Smooth muscle cell of the pulmonary artery (primary cell): ENCODE results near the gene POLD1. TPM values are rescaled to one million over a fixed set of nuclear protein-coding genes. Genes with fewer than 3 reads are reported as not detected.

Experiments used
- total RNA-seq: library from RNA; depleted of rRNA; stranded (reverse); fragments of >200 nt; gene quantifications from 2 replicates; pipeline ENCODE4 v1.2.3, GENCODE V29; 2014

POLD1 gene
- 18.6 and 24.5 TPM in 2 replicates for total RNA-seq

DNA sequence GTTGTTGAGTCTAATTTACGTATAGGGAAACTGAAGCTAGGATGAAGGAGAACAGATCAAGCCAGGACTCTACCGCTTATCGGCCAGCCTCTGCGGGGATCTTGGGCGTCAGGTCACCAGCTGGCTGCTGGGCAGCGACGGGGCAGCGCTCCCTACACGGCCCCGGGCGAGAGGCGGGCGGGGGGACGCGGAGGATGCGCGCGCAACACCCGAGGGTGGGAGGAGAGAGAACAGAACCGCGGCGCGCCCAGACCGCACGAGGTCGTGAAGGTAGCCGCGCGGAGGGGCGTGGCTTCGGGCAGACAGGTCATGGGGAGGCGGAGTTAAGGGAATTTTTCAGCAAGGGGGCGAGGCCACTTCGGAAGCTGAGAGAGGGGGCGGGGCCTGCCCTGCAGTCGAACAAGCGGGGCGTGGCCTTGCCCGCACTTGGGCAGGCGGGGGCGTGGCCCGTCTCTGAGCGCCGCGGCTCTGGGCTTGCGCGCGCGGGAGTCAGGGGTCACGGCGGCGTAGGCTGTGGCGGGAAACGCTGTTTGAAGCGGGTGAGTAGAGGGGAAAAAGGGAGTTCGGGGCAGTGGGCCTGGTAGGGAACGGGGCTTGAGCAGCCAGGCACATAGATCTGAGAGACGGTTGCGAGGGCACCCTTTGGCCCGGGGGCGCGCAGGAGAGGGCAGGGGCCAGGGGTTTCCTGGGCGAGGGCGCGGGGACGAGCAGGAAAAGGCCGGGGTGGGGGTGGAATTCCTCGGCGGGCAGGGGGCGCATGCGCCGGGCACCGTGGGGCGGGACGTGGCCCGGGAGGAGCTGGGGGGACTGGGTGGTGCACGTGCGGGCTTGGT lies at the start of gene POLD1:
Gene POLD1 (plus strand): TSS at position 496 of the 833 bp plus-strand sequence. CDS start 14,505 bp downstream, outside the sequence.

DNA sequence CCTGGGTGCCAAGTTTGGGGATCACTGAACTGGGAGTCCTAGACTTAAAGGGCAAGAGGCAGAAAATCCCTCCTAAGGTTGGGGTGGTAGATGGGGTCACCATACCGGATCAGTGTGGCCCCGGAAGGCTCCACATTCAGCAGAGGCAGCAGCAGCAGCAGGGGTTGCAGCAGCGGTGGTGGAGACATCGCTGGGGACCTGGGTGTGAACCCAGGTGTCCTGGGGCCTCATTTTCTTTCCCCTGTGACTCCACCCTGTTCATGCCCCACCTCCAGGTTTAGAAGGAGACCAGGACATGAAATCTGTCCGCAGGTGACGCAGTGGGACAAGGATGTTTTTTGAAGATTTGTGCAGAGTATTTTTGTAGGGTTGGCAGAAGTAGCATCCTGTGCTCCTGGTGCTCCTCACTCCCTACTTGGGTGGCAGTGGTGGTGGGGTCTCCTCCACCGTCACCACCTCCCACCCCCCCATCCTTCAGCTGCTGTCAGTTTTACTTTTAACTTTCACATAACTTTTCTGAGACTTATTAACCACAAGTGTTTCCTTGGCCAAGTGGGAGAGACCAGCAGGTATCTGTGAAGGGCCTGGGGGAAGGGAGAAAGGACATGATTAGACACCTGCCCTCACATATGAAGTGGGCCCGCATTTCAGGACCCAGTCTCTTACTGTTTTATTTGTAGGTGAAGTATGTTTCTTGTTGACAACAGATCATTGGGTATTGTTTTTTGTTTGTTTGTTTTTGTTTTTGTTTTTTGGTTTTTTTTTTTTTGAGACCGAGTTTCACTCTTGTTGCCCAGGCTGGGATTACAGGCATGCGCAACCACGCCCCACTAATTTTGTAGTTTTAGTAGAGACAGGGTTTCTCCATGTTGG lies 18.5 kb upstream of the POLD1 start, which contains the start of gene NAPSA:
Gene NAPSA (minus strand): TSS at position 206 of the 873 bp plus-strand sequence. CDS start 18 bp downstream, at position 188.

DNA sequence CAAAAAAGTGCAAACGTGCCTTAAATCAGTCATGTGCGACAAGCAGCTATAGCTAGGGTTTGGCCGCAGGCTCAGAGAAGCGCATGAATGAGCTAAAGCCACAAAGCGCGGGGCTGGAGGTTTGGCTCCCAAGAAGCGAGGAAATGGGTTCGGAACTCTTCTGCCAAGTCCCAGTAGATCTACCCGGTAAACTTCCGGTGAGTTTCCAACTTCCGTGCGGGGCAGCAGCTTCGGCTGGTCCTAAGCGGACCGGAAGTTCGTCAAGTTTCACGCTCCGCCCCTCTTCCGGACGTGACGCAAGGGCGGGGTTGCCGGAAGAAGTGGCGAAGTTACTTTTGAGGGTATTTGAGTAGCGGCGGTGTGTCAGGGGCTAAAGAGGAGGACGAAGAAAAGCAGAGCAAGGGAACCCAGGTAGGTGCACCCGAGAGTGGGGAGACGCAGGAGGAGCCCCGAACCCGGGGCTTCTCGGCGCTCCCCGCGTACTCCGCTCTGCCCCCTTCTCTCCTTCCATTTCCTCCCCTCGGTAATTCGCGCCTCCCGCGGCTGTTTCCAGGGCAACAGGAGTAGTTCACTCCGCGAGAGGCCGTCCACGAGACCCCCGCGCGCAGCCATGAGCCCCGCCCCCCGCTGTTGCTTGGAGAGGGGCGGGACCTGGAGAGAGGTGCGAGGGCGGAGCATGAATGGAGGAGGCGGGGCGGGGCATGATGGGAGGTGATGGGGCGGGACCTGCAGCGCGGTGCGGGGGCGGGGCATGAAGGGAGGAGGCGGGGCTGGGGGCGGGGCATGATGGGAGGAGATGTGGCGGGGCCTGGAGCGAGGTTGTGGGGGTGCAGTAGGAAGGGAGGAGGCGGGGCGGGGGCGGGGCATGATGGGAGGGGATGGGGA lies 7.7 kb upstream of the POLD1 start, which contains the start of gene NR1H2:
Gene NR1H2 (plus strand): TSS at position 292 of the 885 bp plus-strand sequence. CDS start 1,149 bp downstream, outside the sequence.

DNA sequence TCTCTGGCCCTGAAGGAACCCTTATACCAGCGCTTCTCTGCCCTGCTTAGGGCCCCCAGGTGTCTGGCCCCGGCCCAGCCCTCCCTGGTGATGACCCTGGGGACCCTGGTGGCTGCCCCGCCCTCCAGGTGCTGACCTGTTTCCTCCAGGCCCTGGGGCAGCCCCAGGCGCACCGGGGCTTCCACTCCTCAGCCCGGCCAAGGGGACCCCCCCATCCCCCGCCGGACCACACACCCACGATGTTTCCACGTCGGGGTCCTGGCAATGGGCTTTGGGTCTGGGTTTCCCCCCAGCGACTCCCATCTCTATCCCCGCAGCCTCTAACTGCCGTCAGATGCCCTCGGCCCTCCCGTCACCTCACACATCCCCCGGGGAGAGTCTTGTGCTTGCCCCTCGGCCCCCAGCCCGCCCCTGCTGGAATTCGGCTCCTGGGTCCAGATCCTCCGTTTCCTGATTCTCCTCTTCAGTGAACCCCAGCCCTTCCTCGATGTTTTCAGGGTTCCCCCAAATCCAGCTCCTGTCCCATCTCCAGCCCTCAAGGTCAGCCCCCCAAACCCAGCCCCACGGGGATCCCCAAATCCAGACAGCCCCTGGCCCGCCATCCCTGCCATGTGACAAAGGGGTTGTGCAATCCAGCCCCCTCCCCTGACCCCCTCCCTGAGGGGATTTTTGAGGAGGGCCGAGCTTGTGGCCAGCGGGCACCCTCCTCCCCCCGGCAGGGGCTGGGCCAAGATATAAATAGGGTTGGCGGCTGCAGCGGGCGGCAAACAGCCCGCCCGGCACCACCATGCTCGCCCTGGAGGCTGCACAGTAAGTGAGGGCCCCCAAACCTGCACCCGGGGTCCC lies 34.3 kb downstream of the POLD1 start, which contains the start of gene SPIB:
Gene SPIB (plus strand): TSS at position 763 of the 846 bp plus-strand sequence. CDS start 25 bp downstream, at position 788.

DNA sequence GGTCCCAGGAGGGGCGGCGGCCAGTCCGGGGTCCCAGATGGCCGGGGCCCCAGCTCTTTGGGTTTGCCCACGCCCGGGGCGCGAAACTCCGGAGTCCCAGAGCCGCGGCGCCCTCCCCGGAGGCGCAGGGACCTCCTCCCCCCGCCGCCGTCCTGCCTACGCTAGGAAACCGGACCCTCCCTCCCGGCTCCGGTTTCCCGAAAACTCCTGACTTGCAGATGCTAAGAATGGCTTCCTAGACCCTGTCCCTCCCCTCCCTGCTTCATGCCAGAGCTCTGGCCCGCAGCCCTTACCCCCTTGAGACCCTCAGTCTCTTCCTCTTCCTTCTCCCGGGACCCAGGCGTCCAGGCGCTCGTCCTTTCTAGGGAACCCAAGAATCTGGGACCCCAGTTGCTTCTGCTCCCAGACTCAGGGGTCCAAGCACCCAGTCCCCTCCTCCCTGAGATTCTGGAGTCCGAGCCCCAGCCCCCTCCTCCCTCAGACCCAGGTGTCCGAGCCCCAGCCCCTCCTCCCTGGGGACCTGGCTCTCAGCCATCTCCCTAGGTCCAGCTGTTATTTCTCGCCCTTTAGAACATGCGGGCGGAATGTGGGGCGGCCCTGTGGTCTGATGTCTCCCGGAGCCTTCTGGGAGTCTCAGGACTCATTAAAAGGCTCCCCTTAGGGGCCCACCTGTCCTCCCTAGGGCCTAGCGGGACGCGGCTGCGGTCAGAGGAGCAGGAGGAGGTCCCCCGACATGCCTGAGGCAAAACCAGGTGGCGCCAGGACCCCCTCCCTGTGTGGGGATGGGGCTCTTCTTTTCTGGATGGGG lies 48.3 kb downstream of the POLD1 start, which contains the start of gene MYBPC2:
Gene MYBPC2 (plus strand): TSS at position 672 of the 808 bp plus-strand sequence. CDS start 62 bp downstream, at position 734.

Other genes with a start within 250 kb of the POLD1 start
- not detected in 2 replicates for gene IZUMO2, start 221.1 kb upstream of the POLD1 start, total RNA-seq
- gene MYH14, start 180.7 kb upstream of the POLD1 start, total RNA-seq, result 0.03 and 0.13 TPM in 2 replicates
- 0.46 and 0.53 TPM in 2 replicates for gene KCNC3, start 55.0 kb upstream of the POLD1 start, total RNA-seq
- 0.33 and 0.36 TPM in 2 replicates for gene NAPSA, start 18.7 kb upstream of the POLD1 start, total RNA-seq
- 89.7 and 97.9 TPM in 2 replicates for gene NR1H2, start 7.9 kb upstream of the POLD1 start, total RNA-seq
- not detected in 2 replicates for gene SPIB, start 34.6 kb downstream of the POLD1 start, total RNA-seq
- gene MYBPC2, start 48.5 kb downstream of the POLD1 start, total RNA-seq, result not detected in 2 replicates
- 84.3 and 87.3 TPM in 2 replicates for gene EMC10, start 92.2 kb downstream of the POLD1 start, total RNA-seq
- 0.23 and 0.39 TPM in 2 replicates for gene GARIN5A, start 92.5 kb downstream of the POLD1 start, total RNA-seq
- 35.9 and 37.4 TPM in 2 replicates for gene JOSD2, start 126.8 kb downstream of the POLD1 start, total RNA-seq
- not detected in 2 replicates for gene ASPDH, start 129.6 kb downstream of the POLD1 start, total RNA-seq
- gene LRRC4B, start 184.1 kb downstream of the POLD1 start, total RNA-seq, result 0.26 and 1.2 TPM in 2 replicates